ENCODE results near the gene KCTD7.
"Not testable (repeated sequence)": the region's sequence is repeated elsewhere in the genome, so short reads cannot be mapped to it uniquely, and the experiment has no call there.

The KCTD7 gene

GRCh38 chr7:66628361-66629221, at the start of gene KCTD7:
Gene KCTD7, plus strand, starts transcription at chr7:66628881. Its CDS starts 184 bp downstream, at chr7:66629065.
- peak within 1 kb of the TSS; percentile 75 for H3K4me3 ChIP-seq (ENCODE audit: control insufficient read depth, low read depth, low read length)

GRCh38 chr7:66580380-66580779, 48.3 kb upstream of the KCTD7 start:
- DNase-seq (ENCODE audit: low read depth); H3K4me3 ChIP-seq (ENCODE audit: control insufficient read depth, low read depth, low read length): not testable (repeated sequence)

More at GRCh38 chr7:66628361-66629221, at the start of gene KCTD7:
- TF ChIP-seq CTCF (conservative IDR thresholded peaks at IDR 0.05; ENCODE audit: control insufficient read depth, insufficient read depth, low read depth, low read length), result no peak
- DNase-seq (ENCODE audit: low read depth), result peak; percentile 96

GRCh38 chr7:66582816-66583489, 45.7 kb upstream of the KCTD7 start:
- not testable (repeated sequence) for H3K4me3 ChIP-seq (ENCODE audit: control insufficient read depth, low read depth, low read length); DNase-seq (ENCODE audit: low read depth)

GRCh38 chr7:66583490-66584110, 45.1 kb upstream of the KCTD7 start:
- TF ChIP-seq CTCF (conservative IDR thresholded peaks at IDR 0.05; ENCODE audit: control insufficient read depth, insufficient read depth, low read depth, low read length), result no peak
- DNase-seq (ENCODE audit: low read depth), result no peak
- H3K4me3 ChIP-seq (ENCODE audit: control insufficient read depth, low read depth, low read length), result no peak overlapping the region

GRCh38 chr7:66586181-66586580, 42.5 kb upstream of the KCTD7 start:
- no peak for DNase-seq (ENCODE audit: low read depth)
- TF ChIP-seq CTCF (conservative IDR thresholded peaks at IDR 0.05; ENCODE audit: control insufficient read depth, insufficient read depth, low read depth, low read length), result no peak
- no peak overlapping the region for H3K4me3 ChIP-seq (ENCODE audit: control insufficient read depth, low read depth, low read length)

GRCh38 chr7:66588226-66588625, 40.5 kb upstream of the KCTD7 start:
- H3K4me3 ChIP-seq (ENCODE audit: control insufficient read depth, low read depth, low read length); DNase-seq (ENCODE audit: low read depth): not testable (repeated sequence)

GRCh38 chr7:66588856-66589570, 39.7 kb upstream of the KCTD7 start:
- peak; percentile 43 for DNase-seq (ENCODE audit: low read depth)
- H3K4me3 ChIP-seq (ENCODE audit: control insufficient read depth, low read depth, low read length), result not testable (repeated sequence)

GRCh38 chr7:66590302-66591057, 38.2 kb upstream of the KCTD7 start:
- peak; percentile 76 for DNase-seq (ENCODE audit: low read depth)
- peak overlapping the region; percentile 74 for H3K4me3 ChIP-seq (ENCODE audit: control insufficient read depth, low read depth, low read length)

GRCh38 chr7:66591058-66591798, 37.5 kb upstream of the KCTD7 start:
- peak; percentile 30 for DNase-seq (ENCODE audit: low read depth)
- peak overlapping the region; percentile 74 for H3K4me3 ChIP-seq (ENCODE audit: control insufficient read depth, low read depth, low read length)
